ENCODE results near the gene TAS2R7.
"Not testable (repeated sequence)": the region's sequence is repeated elsewhere in the genome, so short reads cannot be mapped to it uniquely, and the experiment has no call there.

TAS2R7 gene, protein sequence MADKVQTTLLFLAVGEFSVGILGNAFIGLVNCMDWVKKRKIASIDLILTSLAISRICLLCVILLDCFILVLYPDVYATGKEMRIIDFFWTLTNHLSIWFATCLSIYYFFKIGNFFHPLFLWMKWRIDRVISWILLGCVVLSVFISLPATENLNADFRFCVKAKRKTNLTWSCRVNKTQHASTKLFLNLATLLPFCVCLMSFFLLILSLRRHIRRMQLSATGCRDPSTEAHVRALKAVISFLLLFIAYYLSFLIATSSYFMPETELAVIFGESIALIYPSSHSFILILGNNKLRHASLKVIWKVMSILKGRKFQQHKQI

DNA sequence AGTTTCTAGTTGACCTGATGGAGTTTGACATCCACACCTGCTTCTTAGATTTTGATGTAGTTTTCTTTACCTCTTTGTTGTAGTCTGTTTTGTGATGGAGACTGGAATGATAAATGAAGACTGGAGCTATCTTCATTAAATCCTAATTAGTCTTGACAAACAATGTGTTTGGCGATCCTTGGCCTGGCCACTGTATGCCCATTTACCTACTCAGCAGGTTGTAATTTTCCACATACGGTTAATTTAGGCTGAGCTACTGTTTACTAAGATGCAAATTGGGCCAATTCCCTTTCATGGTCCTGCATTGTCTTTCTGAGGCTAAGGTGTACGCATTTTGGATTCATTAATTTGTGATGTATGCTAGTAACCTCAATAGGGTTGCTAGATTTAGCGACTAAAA lies at the start of gene TAS2R7:
Gene TAS2R7 (minus strand): TSS at position 41 of the 400 bp plus-strand sequence. CDS start 57 bp downstream, outside the sequence.
- no peak for TF ChIP-seq GATA1 (IDR thresholded peaks at IDR 0.05; ENCODE audit: low read depth, low read length)
- DNase-seq, result no peak

DNA sequence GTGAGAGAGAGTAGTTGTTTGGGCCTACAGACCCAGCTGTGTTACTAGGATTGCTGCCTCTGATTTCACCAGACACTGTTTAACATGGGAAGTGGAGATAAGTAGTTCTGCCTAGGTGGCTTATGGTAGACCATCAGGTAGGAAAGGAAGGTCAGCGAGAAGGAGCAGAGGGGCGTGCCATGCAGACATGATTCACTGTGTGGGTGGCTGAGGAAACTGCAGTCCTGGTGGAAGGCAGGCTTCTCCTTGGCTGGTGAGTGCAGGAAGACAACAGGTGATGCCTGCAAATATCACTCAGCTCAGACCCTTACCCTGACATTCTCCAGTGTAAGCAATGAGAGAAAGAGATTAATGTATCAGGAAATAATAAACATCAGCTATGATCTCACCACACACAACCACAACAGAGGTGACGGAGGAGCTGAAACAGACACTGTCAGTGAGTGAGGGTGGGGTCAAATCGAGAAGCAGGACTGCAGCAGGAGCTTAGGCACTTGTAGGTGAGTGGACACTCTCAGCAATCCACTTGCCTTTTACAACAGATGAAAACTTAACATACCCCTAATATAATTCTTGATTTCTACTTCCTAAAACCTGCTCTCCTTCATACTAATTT lies 48.9 kb upstream of the TAS2R7 start:
- no peak for DNase-seq
- TF ChIP-seq GATA1 (IDR thresholded peaks at IDR 0.05; ENCODE audit: low read depth, low read length), result no peak
- no peak for TF ChIP-seq POLR2A (IDR thresholded peaks at IDR 0.05; ENCODE audit: low read length)

GRCh38 chr12:10849425-10849878 lies 47.0 kb upstream of the TAS2R7 start, which contains the start of gene PRR4:
TSS of gene PRR4 (minus strand) at chr12:10849475. CDS start at chr12:10849437, 38 bp downstream.
- TF ChIP-seq POLR2A (IDR thresholded peaks at IDR 0.05; ENCODE audit: low read length), result no peak
- TF ChIP-seq GATA1 (IDR thresholded peaks at IDR 0.05; ENCODE audit: low read depth, low read length), result no peak
- no peak for DNase-seq

- DNase-seq, result no peak
- no peak for TF ChIP-seq GATA1 (IDR thresholded peaks at IDR 0.05; ENCODE audit: low read depth, low read length)
- no peak for TF ChIP-seq POLR2A (IDR thresholded peaks at IDR 0.05; ENCODE audit: low read length)
These were observed 45.3 kb upstream of the TAS2R7 start for GRCh38 chr12:10847744-10848143.

GRCh38 chr12:10842862-10843261 lies 40.4 kb upstream of the TAS2R7 start:
- DNase-seq, result no peak
- TF ChIP-seq POLR2A (IDR thresholded peaks at IDR 0.05; ENCODE audit: low read length) (no peak), GATA1 (IDR thresholded peaks at IDR 0.05; ENCODE audit: low read depth, low read length) (no peak)

DNA sequence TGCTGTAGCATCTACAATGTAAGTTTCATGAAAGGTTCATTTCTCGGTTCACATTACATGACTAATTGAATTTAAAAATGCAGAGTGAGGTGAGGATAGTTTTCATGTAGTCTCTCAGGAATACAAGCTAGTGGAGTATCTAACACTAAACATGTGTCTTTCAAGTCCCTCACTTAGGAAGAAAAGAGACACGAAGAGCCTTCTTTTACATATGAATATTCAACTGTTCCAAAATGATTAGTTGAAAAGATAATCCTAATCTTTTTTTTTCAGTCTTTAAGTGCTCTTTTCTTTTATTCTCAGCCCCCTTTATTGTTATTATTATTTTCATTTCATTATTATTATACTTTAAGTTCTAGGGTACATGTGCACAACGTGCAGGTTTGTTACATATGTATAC lies 36.0 kb upstream of the TAS2R7 start:
- DNase-seq, result no peak
- TF ChIP-seq POLR2A (IDR thresholded peaks at IDR 0.05; ENCODE audit: low read length), result no peak
- TF ChIP-seq GATA1 (IDR thresholded peaks at IDR 0.05; ENCODE audit: low read depth, low read length), result no peak

DNA sequence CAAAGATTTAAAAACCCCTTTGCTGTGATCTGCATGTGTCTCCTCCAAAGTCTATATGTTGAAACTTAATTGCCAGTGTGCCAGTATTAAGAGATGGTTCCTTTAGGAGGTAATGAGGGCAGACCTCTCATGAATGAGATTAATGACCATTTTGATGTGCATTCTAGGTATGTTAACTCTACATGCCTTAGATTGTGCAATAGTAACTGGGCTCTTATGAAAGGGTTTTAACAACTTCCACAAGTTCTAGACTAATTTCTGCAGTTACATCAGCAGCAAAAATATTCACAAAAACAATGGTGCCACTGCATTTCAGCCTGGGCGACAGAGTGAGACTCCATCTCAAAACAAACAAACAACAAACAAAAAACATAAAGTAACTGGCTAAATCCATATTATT lies 27.6 kb upstream of the TAS2R7 start:
- TF ChIP-seq POLR2A (IDR thresholded peaks at IDR 0.05; ENCODE audit: low read length) (no peak), GATA1 (IDR thresholded peaks at IDR 0.05; ENCODE audit: low read depth, low read length) (no peak)
- DNase-seq, result no peak

DNA sequence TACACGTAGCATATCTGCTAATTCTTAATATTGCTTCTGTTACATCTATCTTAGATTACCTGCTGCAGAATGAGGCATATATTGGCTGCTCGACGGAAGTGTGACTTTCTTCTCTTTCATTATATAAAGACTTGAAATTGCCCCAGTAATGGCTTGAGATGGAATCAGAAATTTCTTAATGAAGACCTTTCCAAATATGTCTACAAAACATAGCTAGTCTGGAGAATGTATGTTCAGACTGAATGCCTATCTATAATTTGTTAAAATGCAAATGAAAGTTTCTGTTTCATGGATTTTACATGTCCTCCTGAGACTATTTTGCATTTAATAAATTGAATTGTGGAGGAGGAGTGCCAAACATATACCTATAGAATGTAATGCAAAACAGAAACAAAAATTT lies 23.8 kb upstream of the TAS2R7 start, which contains the start of gene TAS2R10:
Gene TAS2R10 (minus strand): TSS at position 101 of the 400 bp plus-strand sequence. CDS start 89 bp downstream, at position 12.
- DNase-seq, result no peak
- TF ChIP-seq GATA1 (IDR thresholded peaks at IDR 0.05; ENCODE audit: low read depth, low read length) (no peak), POLR2A (IDR thresholded peaks at IDR 0.05; ENCODE audit: low read length) (no peak)

- TF ChIP-seq GATA1 (IDR thresholded peaks at IDR 0.05; ENCODE audit: low read depth, low read length), result no peak
- TF ChIP-seq POLR2A (IDR thresholded peaks at IDR 0.05; ENCODE audit: low read length), result no peak
- DNase-seq, result no peak
These were observed 22.5 kb upstream of the TAS2R7 start for GRCh38 chr12:10824957-10825356.

- TF ChIP-seq POLR2A (IDR thresholded peaks at IDR 0.05; ENCODE audit: low read length) (no peak), GATA1 (IDR thresholded peaks at IDR 0.05; ENCODE audit: low read depth, low read length) (no peak)
- DNase-seq, result no peak
These were observed 9.6 kb upstream of the TAS2R7 start for GRCh38 chr12:10811883-10812536.

- no peak for DNase-seq
- TF ChIP-seq POLR2A (IDR thresholded peaks at IDR 0.05; ENCODE audit: low read length), result no peak
- no peak for TF ChIP-seq GATA1 (IDR thresholded peaks at IDR 0.05; ENCODE audit: low read depth, low read length)
These were observed 7.6 kb upstream of the TAS2R7 start, which contains the start of gene TAS2R9 for GRCh38 chr12:10810068-10810467. TSS of gene TAS2R9 (minus strand) at chr12:10810168. CDS start at chr12:10810075, 93 bp downstream.

DNA sequence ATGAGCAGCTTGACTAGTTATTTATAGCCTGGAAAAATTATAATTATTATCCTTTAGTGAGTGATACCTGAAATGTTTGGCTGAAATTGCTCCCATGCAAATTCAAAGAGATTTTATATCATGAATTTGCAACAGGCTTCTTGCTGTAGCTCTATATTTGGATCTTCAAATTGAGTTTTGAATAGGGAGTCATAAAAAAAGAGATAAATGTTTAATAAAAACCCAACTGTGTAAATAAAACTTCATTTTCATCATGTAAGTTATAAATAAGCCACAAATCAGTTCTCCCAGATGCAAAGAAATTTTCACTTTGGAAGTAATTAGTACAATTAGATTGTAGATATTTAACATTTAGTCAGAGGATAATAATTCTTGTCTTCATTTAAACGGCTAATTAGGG lies 4.8 kb upstream of the TAS2R7 start, which contains the start of gene TAS2R8:
Gene TAS2R8 (minus strand): TSS at position 101 of the 400 bp plus-strand sequence. CDS start 306 bp downstream, outside the sequence.
- TF ChIP-seq POLR2A (IDR thresholded peaks at IDR 0.05; ENCODE audit: low read length), result no peak
- TF ChIP-seq GATA1 (IDR thresholded peaks at IDR 0.05; ENCODE audit: low read depth, low read length), result no peak
- DNase-seq, result no peak

DNA sequence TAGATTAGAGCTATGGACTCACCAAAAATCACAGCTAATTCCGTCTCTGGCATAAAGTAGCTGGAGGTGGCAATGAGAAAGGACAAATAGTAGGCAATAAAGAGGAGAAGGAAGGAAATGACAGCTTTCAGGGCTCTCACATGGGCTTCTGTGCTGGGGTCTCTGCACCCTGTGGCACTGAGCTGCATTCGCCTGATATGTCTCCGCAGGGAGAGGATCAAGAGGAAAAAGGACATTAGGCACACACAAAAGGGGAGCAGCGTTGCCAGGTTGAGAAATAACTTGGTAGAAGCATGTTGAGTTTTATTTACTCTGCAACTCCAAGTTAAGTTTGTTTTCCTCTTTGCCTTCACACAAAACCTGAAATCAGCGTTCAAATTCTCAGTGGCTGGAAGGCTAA lies 686 bp downstream of the TAS2R7 start:
- no peak for DNase-seq
- no peak for TF ChIP-seq GATA1 (IDR thresholded peaks at IDR 0.05; ENCODE audit: low read depth, low read length)
- no peak for TF ChIP-seq POLR2A (IDR thresholded peaks at IDR 0.05; ENCODE audit: low read length)

DNA sequence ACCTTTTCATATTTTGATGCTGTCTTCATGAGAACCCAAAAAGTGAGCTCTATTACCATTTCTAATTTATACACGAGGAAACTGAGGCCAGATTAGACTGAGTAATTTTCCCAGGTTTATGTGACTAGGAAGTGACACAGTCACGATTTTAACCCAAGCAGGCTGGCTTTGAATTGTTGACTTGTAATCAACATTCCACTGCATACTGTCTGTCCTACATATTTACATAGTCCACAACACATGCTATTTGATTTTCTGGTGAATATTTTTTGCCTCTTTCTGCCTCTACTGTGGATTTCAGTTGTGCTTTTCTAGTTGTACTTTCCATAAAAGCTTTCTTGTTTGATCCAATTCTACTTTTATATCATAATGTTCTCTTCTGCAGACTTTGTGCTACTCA lies 8.2 kb downstream of the TAS2R7 start:
- no peak for DNase-seq
- TF ChIP-seq POLR2A (IDR thresholded peaks at IDR 0.05; ENCODE audit: low read length) (no peak), GATA1 (IDR thresholded peaks at IDR 0.05; ENCODE audit: low read depth, low read length) (no peak)

GRCh38 chr12:10791769-10792168 lies 10.7 kb downstream of the TAS2R7 start:
- not testable (repeated sequence) for DNase-seq

Measured in erythroblast (primary cell).